Activated T-cell treated with anti-CD3 and anti-CD28 coated beads, Interleukin-2, amount 50 U/mL, for 72 hours (primary cell): ENCODE measurements around the gene TMEM235. TPM values are rescaled to one million over a fixed set of nuclear protein-coding genes. Genes with fewer than 3 reads are reported as not detected.

Source experiments
- ATAC-seq, 2 donors: fragments of 150-1000 bp; cut with Tn5 transposase; replicated peaks in 1 of 2; 2 replicates each; pipeline ENCODE4 v1.10.0; 2021; ENCODE audit warnings: moderate library complexity in 2 of 2, mild to moderate bottlenecking in 1 of 2
- DNase-seq, 2 donors: peaks; one replicate each; pipeline ENCODE4 v3.0.0; 2021 to 2022; ENCODE audit warnings: mixed read lengths in 1 of 2
- H3K27ac Mint-ChIP-seq: one replicate; pipeline ENCODE4 v1.8.0; 2022; ENCODE audit warnings: mild to moderate bottlenecking, moderate library complexity, mixed read lengths
- H3K27me3 Mint-ChIP-seq: one replicate; pipeline ENCODE4 v1.8.0; 2022; ENCODE audit warnings: low read depth, mixed read lengths
- H3K36me3 Mint-ChIP-seq, 2 donors: one replicate each; pipeline ENCODE4 v1.8.0; 2022; ENCODE audit warnings: mixed read lengths in 2 of 2, mild to moderate bottlenecking in 1 of 2; ENCODE audit not compliant: insufficient read depth in 2 of 2
- H3K4me1 Mint-ChIP-seq: one replicate; pipeline ENCODE4 v1.8.0; 2022; ENCODE audit warnings: low read depth, mixed read lengths
- H3K4me3 Mint-ChIP-seq, 2 donors: one replicate each; pipeline ENCODE4 v1.8.0; 2022; ENCODE audit warnings: mild to moderate bottlenecking in 2 of 2, mixed read lengths in 2 of 2, moderate library complexity in 2 of 2
- H3K9me3 Mint-ChIP-seq, 2 donors: one replicate each; pipeline ENCODE4 v1.8.0; 2022; ENCODE audit warnings: mixed read lengths in 2 of 2
- total RNA-seq, 2 donors: library from RNA; stranded (reverse); gene quantifications; one replicate each; pipeline ENCODE4 v1.2.3, GENCODE V29; 2022

The TMEM235 gene
- total RNA-seq, 2 donors from 2014 or later, result not detected

DNA sequence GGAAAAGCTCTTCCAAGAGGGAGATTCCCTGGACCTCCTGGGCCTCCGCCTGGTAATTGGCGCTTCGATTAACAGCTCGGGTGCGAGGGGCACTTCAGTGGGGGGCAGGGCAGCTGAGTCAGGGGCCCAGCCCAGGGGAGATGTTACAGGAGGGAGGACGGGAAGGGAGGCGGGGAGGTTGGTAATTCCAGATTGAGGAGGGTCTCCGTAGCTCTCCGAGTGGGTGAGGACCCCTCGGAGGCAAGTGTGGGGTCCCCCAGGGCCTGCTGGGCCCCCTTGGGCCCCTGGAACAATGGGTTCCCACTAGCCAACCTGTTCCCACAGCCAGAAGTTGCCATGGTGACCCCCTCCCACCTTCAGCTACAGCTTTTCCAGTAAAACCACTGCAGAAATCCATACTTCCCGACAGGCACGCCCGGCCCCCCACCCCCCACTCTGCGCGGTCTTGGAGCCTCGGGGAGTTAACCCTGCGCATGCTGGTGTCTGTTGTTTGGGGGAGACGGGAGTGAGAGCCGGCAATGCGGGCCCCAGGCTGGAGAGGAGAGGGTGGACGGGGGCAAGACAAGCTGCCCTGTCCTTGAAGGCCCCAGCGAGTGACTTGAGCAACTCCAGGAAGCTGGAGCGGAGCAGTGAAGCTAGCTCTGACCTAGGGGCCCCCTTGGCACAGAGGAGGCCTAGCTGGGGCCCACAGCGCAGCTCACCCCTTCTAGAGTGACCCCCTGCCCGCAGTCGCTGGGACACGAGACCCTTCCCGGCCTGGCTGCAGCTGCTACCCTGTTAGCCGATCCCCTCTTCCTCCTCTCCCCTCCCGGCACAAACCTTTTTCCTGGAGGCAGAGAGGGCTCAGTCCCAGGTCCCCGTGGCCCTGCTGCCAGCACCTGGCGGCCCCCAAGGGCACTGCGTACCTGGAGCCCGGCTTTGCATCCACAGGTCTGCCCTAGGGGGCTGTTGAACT is 37.8 kb downstream of the TMEM235 start:
- DNase-seq (no peak), ATAC-seq (no peak)
- H3K36me3 Mint-ChIP-seq, result no peaks in the 10 kb centered on the region
- H3K4me3 Mint-ChIP-seq, result no peak overlapping the region
- peaks cover 37% of the 10 kb centered on the region for H3K4me1 Mint-ChIP-seq
- H3K27me3 Mint-ChIP-seq, result no peaks in the 10 kb centered on the region
- H3K27ac Mint-ChIP-seq, result no peak overlapping the region
- H3K9me3 Mint-ChIP-seq, result peaks cover 0 to 2% of the 10 kb centered on the region in 2 donors

DNA sequence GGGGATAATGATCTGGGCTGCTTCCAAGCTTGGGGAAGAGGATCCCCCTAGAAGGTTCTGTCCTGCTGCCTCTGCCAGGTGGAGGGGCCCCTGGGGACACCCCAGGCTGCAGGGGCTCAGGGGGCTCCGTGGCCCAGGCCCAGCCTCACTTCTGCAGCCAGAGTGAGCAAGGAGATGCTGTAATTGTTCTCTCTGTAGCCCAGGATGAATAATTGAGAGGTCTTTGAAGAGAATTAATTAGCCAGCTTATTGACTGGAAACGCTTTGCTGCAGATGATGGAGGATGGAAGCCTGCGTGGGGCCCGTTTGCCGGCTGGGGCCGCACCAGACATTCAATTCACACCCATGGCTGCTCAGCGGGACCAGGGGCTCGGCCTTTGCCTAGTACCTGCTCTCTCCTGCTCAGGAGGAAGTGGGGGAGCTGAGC is 38.5 kb downstream of the TMEM235 start:
- H3K4me3 Mint-ChIP-seq, result no peak overlapping the region
- no peak for ATAC-seq
- H3K36me3 Mint-ChIP-seq, result no peaks in the 10 kb centered on the region
- H3K9me3 Mint-ChIP-seq, result peaks cover 0 to 2% of the 10 kb centered on the region in 2 donors
- H3K27ac Mint-ChIP-seq, result no peak overlapping the region
- DNase-seq, result no peak
- H3K27me3 Mint-ChIP-seq, result no peaks in the 10 kb centered on the region
- H3K4me1 Mint-ChIP-seq, result peaks cover 32% of the 10 kb centered on the region

DNA sequence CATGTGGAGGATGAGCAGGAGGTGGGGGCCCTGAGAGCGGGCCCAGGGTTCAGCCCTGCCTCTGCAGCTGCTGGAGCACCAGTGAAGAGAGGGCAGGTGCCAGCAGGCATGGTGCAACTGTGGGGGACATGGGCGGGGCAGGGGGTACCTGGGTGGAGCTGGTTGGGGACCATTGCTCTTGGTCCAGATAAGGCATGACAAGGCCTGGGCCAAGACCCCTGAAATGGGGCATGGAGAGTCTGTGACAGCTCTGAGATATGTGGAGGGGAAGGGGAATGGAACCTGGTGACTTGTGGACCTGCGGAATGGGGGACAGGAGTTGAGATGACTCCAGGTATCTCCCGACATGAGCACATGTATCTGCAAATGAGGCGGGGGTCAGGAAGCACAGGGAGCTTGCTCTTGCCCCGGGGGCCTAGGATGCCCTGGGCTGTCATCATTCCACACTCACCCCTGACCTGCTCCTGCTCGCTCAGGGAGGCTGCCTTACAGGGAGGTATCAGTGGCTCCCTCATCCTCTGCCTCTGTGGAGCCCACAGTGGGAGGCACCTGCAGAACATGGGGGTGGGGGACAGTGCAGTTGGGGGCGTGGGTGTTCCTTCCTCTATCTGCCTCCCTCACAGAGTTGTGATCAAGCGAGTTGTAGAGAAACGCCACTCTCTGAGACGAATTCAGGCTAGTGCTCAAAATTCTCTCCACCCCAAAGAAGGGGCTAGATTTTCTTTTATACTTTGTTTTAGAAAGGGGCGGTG is 40.2 kb downstream of the TMEM235 start:
- peaks cover 45% of the 10 kb centered on the region for H3K4me1 Mint-ChIP-seq
- H3K9me3 Mint-ChIP-seq, result peaks cover 0 to 2% of the 10 kb centered on the region in 2 donors
- DNase-seq (no peak), ATAC-seq (no peak)
- no peak overlapping the region for H3K27ac Mint-ChIP-seq
- H3K27me3 Mint-ChIP-seq, result no peaks in the 10 kb centered on the region
- peak overlapping the region; percentile 44 to 56 for H3K4me3 Mint-ChIP-seq
- H3K36me3 Mint-ChIP-seq, result no peaks in the 10 kb centered on the region

DNA sequence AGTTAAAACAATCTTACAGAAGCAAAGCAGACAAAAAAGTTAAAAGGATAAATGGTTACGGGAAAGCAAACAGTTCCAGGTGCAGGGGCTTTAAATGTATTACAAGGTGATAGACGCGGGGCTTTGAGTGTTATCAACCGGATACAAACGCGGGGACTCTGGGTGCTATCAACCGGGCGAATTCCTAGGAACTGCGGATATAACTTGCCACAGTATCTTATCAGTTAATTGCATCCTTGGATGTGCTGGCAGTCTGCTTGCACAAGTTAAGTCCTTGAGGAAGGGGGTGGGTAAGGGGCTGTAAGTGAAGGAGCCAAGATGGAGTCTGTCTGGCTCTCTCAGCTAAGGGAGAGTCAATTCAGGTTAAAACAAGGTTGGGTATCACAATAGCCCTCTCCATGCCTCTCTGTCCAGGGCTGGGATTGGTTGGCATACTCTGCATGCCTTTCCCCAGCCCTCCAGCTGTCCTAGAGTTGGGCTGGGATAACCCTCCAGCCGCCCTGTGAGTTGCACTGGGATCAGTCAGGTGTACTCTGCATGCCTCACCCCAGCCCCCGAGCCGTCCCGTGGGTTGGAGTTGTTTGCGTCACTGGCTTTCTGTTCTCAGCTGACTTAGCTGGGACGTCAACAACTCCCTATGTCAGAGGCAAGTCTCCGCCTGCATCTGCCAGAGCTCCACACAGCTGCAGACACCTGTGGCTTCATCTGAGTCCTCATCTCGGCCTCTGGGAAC is 40.9 kb downstream of the TMEM235 start:
- DNase-seq (peak; percentile 64 to 68), ATAC-seq (peak; percentile 89 to 94)
- Mint-ChIP-seq H3K27me3 (no peaks in the 10 kb centered on the region), H3K36me3 (no peaks in the 10 kb centered on the region), H3K4me3 (peak overlapping the region; percentile 44 to 56), H3K9me3 (peaks cover 0 to 2% of the 10 kb centered on the region in 2 donors), H3K27ac (no peak overlapping the region), H3K4me1 (peaks cover 46% of the 10 kb centered on the region)

DNA sequence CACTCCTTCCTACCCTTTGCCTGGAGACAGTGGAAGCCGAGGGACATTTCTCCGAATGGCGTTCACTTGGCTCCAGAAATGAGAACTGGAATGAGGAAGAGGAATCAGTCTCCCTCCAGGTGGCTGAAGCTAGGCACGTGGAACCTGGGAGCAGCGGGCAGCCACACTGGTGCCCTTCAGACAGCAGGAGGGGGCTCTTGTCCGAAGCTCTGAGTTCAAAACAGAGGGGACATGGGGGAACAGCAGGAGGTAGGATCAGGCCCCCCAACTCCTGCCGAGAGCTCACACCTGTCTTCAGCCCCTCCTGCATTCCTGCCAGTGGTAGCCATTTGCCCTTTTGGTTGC is 41.5 kb downstream of the TMEM235 start:
- Mint-ChIP-seq H3K36me3 (no peaks in the 10 kb centered on the region), H3K27ac (no peak overlapping the region), H3K4me1 (peaks cover 48% of the 10 kb centered on the region), H3K4me3 (peak overlapping the region; percentile 27 to 40), H3K27me3 (no peaks in the 10 kb centered on the region), H3K9me3 (peaks cover 0 to 2% of the 10 kb centered on the region in 2 donors)
- no peak for DNase-seq
- ATAC-seq, result no peak

DNA sequence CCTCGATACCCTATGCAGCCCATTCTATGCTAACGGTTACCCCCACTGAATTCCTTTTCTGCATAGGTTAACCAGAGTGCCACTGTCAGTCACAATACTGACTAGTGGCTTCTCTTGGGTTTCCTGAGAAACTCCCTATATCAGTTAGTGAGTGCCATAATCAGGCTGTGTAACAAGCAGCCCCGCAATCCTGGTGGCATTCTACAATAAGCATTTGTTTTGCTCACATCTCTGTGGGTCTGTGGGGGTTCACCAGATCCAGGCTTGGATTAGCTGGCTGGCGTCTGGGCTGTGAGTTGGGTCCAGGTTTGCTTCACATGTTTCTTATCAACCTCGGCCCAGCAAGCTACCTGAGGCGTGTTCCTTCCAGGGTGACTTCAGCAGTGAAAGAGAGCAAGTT is 42.4 kb downstream of the TMEM235 start:
- H3K27ac Mint-ChIP-seq, result no peak overlapping the region
- peaks cover 0 to 2% of the 10 kb centered on the region in 2 donors for H3K9me3 Mint-ChIP-seq
- DNase-seq, result no peak
- H3K36me3 Mint-ChIP-seq, result no peaks in the 10 kb centered on the region
- H3K4me1 Mint-ChIP-seq, result peaks cover 50% of the 10 kb centered on the region
- H3K27me3 Mint-ChIP-seq, result no peaks in the 10 kb centered on the region
- no peak overlapping the region for H3K4me3 Mint-ChIP-seq
- ATAC-seq, result no peak

DNA sequence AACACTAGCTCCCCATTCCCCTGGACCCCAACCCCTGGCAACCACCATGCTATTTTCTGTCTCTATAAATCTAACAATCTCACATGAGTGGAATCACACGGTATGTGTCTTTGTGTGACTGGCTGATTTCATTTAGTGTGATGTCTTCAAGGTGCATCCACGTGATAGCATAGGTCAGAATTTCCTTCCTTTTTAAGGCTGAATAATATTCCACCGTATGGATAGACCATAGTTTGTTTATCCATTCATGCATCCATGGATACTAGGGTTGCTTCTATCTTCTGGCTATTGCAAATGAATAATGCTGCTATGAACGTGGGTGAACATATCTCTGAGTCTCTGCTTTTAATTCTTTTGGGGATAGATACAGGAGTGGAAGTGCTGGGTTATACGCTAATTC is 43.9 kb downstream of the TMEM235 start:
- Mint-ChIP-seq H3K4me3 (no peak overlapping the region), H3K27ac (no peak overlapping the region), H3K27me3 (no peaks in the 10 kb centered on the region), H3K36me3 (no peaks in the 10 kb centered on the region), H3K4me1 (peaks cover 54% of the 10 kb centered on the region), H3K9me3 (peaks cover 0 to 2% of the 10 kb centered on the region in 2 donors)
- no peak for DNase-seq
- ATAC-seq, result no peak

DNA sequence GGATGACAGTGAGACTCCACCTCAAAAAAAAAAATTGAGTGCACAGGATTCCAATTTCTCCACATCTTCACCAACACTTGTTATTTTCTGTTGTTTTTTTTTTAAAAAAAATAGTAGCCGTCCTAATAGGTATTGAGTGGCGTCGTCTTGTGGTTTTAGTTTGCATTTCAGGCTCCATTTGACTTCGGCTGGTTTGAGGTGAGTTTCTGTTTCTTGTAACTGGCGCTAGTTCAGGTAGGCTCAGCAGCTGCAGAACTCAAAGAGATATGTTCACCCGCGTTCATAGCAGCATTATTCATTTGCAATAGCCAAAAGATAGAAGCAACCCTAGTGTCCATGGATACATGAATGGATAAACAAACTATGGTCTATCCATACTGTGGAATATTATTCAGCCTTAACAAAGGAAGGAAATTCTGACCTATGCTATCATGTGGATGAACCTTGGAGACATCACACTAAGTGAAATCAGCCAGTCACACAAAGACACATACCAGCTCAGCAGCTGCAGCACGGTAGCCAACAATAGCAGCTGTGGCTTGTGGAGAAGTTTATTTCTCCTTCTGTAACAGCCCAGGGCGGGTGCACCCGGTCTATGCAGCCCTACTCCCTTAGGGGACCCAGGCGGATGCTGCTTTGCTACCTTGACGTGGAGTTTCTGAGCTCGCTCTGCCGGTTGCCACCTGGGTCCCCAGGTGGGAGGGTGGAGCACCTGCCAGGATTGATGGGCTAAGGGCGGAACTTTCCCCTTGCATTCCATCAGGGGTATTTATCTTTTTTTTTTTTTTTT is 44.9 kb downstream of the TMEM235 start:
- Mint-ChIP-seq H3K27me3 (no peaks in the 10 kb centered on the region), H3K27ac (no peak overlapping the region), H3K36me3 (no peaks in the 10 kb centered on the region), H3K9me3 (peaks cover 0 to 2% of the 10 kb centered on the region in 2 donors), H3K4me3 (peak overlapping the region in 1 of 2 donors; percentile 27), H3K4me1 (peaks cover 45% of the 10 kb centered on the region)
- no peak for DNase-seq
- peak; percentile 38 to 49 for ATAC-seq

DNA sequence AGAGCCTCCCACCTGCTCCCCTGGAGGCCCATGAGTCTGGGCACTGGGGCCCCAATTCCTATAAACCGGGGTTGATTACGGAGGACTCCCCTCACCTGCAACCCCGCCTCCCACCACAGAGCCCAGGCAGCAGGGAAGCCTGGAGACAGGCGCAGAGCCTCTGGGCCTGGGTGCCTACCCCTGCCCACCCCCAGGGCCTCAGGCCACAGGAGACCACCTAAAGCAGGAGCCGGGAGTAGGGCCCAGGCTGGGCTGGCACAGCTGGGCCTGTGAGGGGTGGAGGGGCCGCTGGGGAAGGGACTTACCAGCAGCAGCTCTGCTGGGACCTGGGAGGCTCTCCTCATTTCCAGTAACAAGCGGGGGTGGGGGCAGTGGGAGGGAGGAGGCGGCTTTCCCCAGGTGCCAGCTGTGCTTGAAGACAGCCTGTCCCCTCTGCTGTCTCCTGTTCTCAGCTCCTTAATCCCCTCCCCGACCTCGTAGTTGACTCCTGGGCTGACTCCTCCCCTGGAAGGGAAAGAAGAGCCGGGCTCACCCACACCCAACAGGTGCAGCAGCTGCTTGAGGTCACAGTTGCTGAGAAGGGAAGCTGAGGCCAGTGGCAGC is 46.8 kb downstream of the TMEM235 start:
- Mint-ChIP-seq H3K4me3 (peak overlapping the region in 1 of 2 donors; percentile 12), H3K27me3 (no peaks in the 10 kb centered on the region), H3K36me3 (no peaks in the 10 kb centered on the region), H3K9me3 (peaks cover 0 to 2% of the 10 kb centered on the region in 2 donors), H3K27ac (no peak overlapping the region), H3K4me1 (peaks cover 25% of the 10 kb centered on the region)
- peak; percentile 26 to 32 for ATAC-seq
- no peak for DNase-seq

DNA sequence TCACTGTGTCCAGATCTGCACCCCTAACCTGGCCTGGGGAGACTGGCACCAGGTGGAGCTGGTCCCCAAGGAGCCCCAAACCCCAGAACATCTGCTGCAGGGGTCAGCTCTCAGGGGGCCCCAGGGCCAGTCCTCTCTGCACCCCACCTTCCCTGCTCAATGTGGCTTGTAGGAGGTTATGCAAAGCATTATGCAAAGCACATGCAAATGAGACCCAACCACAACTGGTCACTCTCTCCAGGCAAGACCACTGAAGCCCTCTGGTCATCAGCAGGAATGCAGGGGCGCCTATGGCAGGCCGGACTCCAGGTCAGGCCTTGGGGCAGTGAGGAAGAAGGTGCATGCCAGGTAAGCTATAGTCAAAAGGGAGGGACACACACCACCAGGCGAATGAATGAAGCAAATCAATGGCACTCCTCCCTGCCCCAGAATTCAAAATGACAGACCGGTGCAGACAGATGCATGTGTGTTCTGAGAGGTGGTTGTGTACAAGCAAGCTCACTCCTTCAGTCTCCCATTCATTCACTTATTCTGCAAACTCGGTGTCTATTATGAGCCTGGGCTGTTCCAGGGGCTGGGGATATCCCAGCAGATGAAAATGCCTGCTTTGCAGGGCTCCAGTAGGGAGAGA is 48.0 kb downstream of the TMEM235 start:
- Mint-ChIP-seq H3K27me3 (no peaks in the 10 kb centered on the region), H3K4me1 (peaks cover 25% of the 10 kb centered on the region), H3K9me3 (no peaks in the 10 kb centered on the region), H3K4me3 (no peak overlapping the region), H3K36me3 (no peaks in the 10 kb centered on the region), H3K27ac (no peak overlapping the region)
- DNase-seq, result no peak
- ATAC-seq, result no peak

DNA sequence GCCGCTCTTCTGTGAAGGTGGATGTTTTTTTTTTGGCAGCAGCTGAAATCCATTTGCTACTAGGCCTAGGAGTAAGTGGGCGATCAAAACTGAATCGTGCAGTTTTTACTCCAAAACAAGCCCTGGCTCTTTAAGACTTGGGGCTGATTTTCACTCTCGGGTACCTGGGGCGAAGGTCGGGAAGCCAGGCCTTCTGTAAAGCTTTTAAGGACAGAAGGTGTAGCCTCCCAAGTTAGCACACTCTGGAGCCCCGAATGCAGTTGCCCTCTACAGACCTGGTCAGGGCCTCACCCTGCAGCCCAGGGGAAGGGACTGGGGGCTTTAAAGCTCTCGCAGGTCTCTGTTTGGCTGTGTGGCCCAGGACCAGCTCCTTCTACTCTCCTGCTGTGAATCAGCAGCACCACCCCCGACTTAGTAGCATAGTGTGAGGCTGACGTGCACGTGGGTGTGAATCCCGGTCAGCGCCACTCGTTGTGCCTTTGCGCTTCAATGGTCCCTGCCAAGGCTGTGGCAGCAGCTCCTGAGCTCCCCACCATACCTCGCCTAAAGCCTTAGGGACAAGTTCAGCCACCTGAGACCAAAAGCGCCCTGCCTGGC is 49.9 kb downstream of the TMEM235 start:
- no peak for ATAC-seq
- Mint-ChIP-seq H3K9me3 (no peaks in the 10 kb centered on the region), H3K36me3 (no peaks in the 10 kb centered on the region), H3K27ac (no peak overlapping the region), H3K27me3 (no peaks in the 10 kb centered on the region), H3K4me3 (no peak overlapping the region), H3K4me1 (peaks cover 14% of the 10 kb centered on the region)
- no peak for DNase-seq
